Suppressor macrophage treated with lipopolysaccharide for 1 hour (primary cell): ENCODE data around the gene MEX3C.

Experiments
- DNase-seq, 3 donors: peaks; one replicate each; pipeline ENCODE4 v3.0.0-alpha.2; 2020 to 2022

Gene MEX3C

DNA sequence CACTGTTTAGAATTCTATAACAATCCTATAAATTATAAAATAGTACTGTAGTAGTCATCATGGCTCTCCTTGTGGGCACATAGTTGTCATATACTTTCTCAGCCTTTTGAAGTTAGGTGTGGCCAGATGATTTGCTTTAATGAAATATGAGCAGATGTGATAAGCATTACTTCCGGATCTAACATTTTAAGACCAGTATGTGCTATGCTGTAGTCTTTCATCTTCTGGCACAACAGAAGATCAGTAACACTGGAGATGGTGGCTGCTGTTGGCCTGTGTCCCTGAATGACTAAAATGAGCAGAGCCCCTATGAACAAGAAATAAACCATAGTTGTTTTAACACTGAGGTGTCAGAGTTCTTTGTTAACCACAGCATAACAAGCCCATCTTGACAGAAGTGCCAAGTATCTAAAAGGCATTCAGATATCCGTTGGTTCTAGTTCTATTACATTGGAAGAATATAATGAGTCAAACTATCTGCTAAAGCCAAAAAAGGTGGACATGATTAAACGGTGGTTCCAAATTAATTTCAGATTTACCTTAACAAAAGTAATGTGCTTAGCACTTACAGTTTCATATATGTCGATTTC, 6.3 kb downstream of the MEX3C start:
- no peak for DNase-seq

DNA sequence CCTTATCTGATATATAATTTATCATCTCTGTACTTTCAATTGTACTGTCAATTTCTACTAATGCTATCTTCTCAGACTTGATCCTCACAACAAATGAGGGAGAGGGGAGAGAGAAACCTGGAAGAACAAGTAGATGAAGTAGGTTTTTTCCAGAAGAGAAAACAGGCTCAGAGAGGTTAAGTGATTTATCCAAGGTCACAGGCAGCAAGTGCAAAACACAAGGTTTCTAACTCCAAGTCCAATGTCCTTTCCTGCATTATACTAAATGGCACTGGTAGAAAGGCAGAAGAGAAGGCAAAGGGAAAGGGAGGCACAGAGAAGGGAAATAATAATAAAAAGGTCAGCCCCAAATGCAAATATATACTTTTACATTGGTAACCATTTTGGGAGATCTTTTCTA, 7.5 kb downstream of the MEX3C start:
- no peak for DNase-seq

GRCh38 chr18:51188024-51188701, 9.3 kb downstream of the MEX3C start:
- no peak for DNase-seq

DNA sequence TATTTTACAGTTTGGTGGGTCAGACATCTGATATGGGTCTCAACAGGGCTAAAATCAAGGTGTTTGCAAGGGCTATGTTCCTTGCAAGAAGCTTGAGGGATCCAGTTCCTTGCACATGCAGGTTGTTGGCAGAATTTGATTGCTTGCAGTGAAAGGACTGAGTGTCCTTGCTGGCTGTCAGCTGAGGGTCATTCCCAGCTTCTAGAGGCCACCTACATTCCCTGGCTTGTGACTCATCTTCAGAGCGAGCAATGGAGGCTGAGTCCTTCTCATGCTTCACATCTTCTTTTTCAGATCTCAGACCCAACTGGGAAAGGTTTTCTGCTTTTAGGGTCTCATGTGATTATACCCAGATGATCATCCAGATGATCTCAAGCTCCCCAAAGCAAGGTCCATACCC, 12.4 kb downstream of the MEX3C start:
- DNase-seq, result peak; percentile 27 to 38 (median 38)

DNA sequence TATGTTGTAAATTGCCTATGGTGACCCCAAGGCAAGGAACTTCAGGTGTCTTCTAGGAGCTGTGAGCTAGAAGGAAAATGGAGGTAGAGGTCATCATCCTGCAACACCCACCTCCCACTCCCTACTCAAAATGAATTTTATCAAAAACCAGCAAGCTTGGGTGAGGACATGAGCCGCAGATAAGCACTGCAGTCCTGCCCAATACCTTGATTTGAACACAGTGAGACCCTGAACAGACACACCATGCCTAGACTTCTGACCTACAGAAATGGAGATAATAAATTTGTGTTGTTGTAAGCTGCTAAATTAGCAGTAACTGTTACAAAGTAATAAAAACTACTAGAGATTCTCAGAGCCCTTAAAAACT, 13.4 kb downstream of the MEX3C start:
- DNase-seq, result no peak

DNA sequence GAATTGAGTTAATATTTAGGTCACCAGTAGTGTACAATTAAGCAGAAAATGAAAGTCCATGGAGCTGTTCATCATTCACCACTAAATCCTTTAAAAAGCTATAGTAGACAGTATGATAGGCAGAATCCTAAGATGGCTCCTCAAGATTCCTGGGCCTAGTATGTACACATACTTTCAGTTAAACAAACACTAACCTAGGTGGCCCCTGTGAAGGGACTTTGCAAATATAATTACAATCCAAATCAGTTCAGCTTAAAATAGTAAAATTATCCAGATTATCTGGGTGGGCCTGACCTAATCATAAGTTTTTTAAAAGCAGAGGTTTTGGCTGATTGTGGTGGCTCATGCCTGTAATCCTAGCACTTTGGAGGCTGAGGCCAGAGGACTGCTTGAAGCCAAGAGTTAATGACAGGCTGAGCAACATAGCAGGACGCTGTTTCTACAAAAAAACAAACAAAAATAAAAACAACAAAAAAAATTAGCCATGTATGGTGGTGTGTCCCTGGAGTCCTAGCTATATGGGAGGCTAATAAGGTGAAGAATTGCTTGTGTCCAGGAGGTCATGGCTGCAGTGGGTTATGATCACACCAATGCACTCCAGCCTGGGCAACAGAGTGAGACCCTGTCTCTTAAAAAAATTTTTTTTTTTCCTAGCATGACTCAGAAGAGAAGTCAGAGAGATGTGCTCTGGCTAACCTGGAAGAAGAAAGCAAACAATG, 13.9 kb downstream of the MEX3C start:
- DNase-seq, result no peak

DNA sequence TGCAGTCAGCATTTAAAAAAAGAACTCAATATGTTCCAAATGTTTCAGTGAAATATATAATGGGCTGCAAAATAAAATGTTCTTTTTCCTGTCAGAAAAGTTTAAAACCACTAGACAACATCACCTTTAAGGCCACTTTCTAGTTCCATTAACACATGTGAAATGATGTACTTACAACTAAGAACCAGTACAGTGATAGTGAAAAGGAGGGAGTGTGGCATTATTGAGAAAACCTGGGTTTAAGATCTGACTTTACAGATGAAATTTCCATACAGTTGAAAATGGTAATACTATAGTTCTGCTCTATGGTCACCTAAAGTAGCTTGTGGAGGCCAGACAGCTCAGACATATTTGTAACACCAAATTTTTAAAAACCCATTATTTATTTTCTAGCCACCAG, 14.7 kb downstream of the MEX3C start:
- DNase-seq, result no peak

- DNase-seq, result peak; percentile 41 to 84 (median 79)
Observed at GRCh38 chr18:51171625-51172259, 25.7 kb downstream of the MEX3C start.

DNA sequence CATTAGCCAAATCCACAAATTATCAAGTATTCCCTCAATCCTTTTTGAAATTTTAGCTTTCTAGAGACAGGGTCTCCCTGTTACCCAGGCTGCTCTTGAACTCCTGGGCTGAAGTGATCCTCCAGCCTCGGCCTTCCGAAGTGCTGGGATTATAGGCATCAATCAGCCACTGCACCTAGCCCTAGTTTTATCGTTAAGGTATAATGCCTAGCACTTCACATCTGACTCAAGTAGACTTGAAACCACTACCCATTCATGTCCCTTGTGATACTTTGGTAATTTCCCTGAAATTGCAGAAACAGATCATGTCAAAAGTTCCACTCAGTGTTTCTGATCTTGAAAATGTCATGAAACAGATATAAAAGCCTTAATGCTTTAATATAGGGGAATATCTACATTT, 26.3 kb downstream of the MEX3C start:
- peak; percentile 43 to 74 (median 69) for DNase-seq

GRCh38 chr18:51170664-51171063, 26.8 kb downstream of the MEX3C start:
- DNase-seq, result no peak

DNA sequence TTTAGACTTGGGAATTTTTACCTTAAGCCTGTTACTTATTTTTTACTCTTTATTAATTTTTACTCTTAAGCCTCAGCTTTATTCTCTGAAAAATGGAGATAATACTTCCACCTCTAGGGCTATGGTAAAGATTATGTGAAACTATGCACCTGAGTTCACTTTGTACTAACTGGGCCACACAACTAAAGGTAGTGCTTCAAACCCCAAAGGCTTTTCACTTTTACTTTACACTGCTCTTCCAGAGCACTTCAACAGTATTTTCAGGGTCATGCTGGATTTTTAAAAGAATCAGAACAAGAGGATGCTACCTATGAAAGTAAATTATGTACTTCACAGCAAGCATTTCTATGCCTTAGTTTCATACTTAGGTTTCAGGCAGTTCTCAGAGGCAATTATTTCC, 27.8 kb downstream of the MEX3C start:
- no peak for DNase-seq

DNA sequence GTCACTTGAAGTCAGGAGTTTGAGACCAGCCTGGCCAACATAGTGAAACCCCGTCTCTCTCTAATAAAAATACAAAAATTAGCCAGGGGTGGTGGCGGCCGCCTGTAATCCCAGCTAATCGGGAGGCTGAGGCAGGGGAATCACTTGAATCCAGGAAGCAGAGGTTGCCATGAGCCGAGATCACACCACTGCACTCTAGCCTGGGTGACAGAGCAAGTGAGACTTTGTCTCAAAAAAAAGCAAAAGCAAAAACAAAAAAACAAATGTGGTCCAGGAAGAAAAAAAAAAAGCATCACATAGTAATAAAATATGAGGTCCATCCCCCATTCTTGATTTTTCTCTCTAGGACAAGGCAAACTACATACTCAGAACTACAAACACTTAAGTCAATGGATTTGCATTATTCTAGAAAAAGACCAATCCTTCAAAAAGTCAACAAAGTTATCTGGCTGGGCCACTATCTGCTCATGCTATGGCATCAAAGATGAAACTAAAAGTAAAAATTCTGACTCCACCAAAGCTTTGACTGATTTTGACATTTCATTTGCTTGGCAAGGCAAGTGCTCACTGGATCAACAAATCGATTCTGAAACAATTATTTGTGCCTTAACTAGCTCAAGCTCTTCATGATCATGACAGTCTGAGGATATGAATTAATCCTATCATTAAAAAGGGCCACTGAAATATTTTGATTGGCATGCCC, 28.4 kb downstream of the MEX3C start:
- no peak for DNase-seq

GRCh38 chr18:51168026-51168742, 29.3 kb downstream of the MEX3C start:
- DNase-seq, result no peak

GRCh38 chr18:51165296-51165695, 32.2 kb downstream of the MEX3C start:
- DNase-seq, result no peak

GRCh38 chr18:51164761-51165281, 32.7 kb downstream of the MEX3C start:
- DNase-seq, result no peak

GRCh38 chr18:51164342-51164741, 33.1 kb downstream of the MEX3C start:
- no peak for DNase-seq

GRCh38 chr18:51163543-51163942, 33.9 kb downstream of the MEX3C start:
- DNase-seq, result no peak

- no peak for DNase-seq
Observed at GRCh38 chr18:51162617-51163016, 34.9 kb downstream of the MEX3C start.

DNA sequence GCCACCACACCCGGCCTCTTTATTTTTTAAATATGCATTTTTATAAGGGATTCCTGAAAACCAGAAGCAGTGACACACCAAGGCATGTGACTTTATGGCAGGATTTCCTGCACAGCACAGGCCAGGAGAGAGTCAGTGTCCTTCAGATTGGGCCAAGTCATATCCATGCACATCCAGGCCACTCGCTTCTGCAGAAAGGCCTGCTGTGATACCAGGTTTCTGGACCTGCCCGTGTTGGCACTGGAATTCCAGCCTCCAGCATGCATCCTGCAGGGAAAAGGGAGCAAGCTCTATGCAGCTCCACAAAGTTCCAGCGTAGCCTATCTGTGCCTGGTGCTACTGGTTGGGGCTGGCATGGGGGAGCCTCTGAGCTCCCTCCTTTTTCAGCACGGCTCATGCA, 36.8 kb downstream of the MEX3C start:
- no peak for DNase-seq

DNA sequence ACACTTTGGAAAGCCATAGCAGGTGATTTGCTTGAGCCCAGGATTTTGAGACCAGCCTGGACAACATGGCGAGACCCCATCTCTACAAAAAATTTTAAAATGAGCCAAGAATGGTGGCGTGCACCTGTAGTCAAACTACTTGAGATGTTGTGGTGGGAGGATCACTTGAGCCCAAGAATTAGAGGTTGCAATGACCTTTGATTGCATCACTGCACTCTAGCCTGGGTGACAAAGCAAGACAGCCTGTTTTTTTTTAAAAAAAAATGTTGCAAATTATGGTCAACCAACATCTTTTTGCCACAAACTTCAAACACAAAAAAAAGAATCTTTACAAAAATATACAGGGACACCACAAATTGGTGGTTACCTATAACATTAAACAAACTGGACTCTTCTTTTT, 40.3 kb downstream of the MEX3C start:
- no peak for DNase-seq

GRCh38 chr18:51154431-51155063, 42.9 kb downstream of the MEX3C start:
- DNase-seq, result peak in 1 of 3 donors; percentile 23
